GM12878 (cell line): ENCODE measurements around the gene DYRK4. TPM values are rescaled to one million over a fixed set of nuclear protein-coding genes. Genes with fewer than 3 reads are reported as not detected.

Source experiments
- polyA plus RNA-seq, 11 experiments: library from polyadenylated mRNA; depleted of rRNA in 4 of 11; unstranded in 6 of 11; stranded (reverse) in 5 of 11; fragments of >200 nt; fragmentation: Nextera tagmentation in 4 of 11; fragmentation: Illumina TruSeq in 1 of 11; extraction: Ambion mirVana in 4 of 11; extraction: Trizol in 1 of 11; gene quantifications; 1 replicate in 1 of 11; 2 replicates in 10 of 11; pipeline versions ENCODE4 v1.2.1 to v1.2.3, GENCODE V29; 2011 to 2016; ENCODE audit warnings: inconsistent platforms in 2 of 11, missing spikeins in 2 of 11, low read depth in 1 of 11
- total RNA-seq, 4 experiments: library from RNA; depleted of rRNA in 3 of 4; stranded (reverse); fragments of >200 nt in 3 of 4; fragmentation: Illumina TruSeq in 1 of 4; extraction: Trizol in 1 of 4; gene quantifications; 2 replicates each; pipeline versions ENCODE4 v1.2.1 to v1.2.3, GENCODE V29; 2013 to 2021

Gene DYRK4
- total and polyA plus RNA-seq, 10 of the 15 experiments (the other 5 are each of a cell fraction or from before 2014, with no cell fraction given): 30.8 to 66.7 (median 46.8) TPM

Other genes starting within 250 kb of the DYRK4 start
- 8.7 and 10.6 TPM in 2 replicates for gene TIGAR, start 241.0 kb upstream of the DYRK4 start, total RNA-seq (2014; rRNA removed)
- 10.4 and 10.7 TPM in 2 replicates for gene TIGAR, start 241.0 kb upstream of the DYRK4 start, total RNA-seq (2014; rRNA removed; fragmentation: Illumina TruSeq; extraction: Trizol)
- gene TIGAR, start 241.0 kb upstream of the DYRK4 start, total RNA-seq (2021): 7.6 and 11.5 TPM in 2 replicates
- gene TIGAR, start 241.0 kb upstream of the DYRK4 start, polyA plus RNA-seq (2011; rRNA removed): 10.1 and 39.4 TPM in 2 replicates
- gene TIGAR, start 241.0 kb upstream of the DYRK4 start, polyA plus RNA-seq (2014; fragmentation: Illumina TruSeq; extraction: Trizol): 18.9 and 21.8 TPM in 2 replicates
- gene TIGAR, start 241.0 kb upstream of the DYRK4 start, polyA plus RNA-seq (2014; fragmentation: Nextera tagmentation; extraction: Ambion mirVana): 10 to 100 TPM; 32.9 to 45.7 TPM
- 14.1 and 15.9 TPM in 2 replicates for gene TIGAR, start 241.0 kb upstream of the DYRK4 start, polyA plus RNA-seq (2014; rRNA removed)
- gene TIGAR, start 241.0 kb upstream of the DYRK4 start, polyA plus RNA-seq (2016; fragmentation: Nextera tagmentation; extraction: Ambion mirVana): 10 to 100 TPM; 39.0 to 40.6 TPM
- gene FGF23, start 182.5 kb upstream of the DYRK4 start, total RNA-seq (2014; rRNA removed): not detected in 2 replicates
- not detected in 2 replicates for gene FGF23, start 182.5 kb upstream of the DYRK4 start, total RNA-seq (2014; rRNA removed; fragmentation: Illumina TruSeq; extraction: Trizol)
- gene FGF23, start 182.5 kb upstream of the DYRK4 start, total RNA-seq (2021): not detected in 2 replicates
- not detected in 2 replicates for gene FGF23, start 182.5 kb upstream of the DYRK4 start, polyA plus RNA-seq (2011; rRNA removed)
- gene FGF23, start 182.5 kb upstream of the DYRK4 start, polyA plus RNA-seq (2014; fragmentation: Illumina TruSeq; extraction: Trizol): not detected in 2 replicates
- gene FGF23, start 182.5 kb upstream of the DYRK4 start, polyA plus RNA-seq (2014; fragmentation: Nextera tagmentation; extraction: Ambion mirVana): not detected
- gene FGF23, start 182.5 kb upstream of the DYRK4 start, polyA plus RNA-seq (2014; rRNA removed): not detected in 2 replicates
- gene FGF23, start 182.5 kb upstream of the DYRK4 start, polyA plus RNA-seq (2016; fragmentation: Nextera tagmentation; extraction: Ambion mirVana): not detected
- gene FGF6, start 116.4 kb upstream of the DYRK4 start, total RNA-seq (2014; rRNA removed): not detected in 2 replicates
- gene FGF6, start 116.4 kb upstream of the DYRK4 start, total RNA-seq (2014; rRNA removed; fragmentation: Illumina TruSeq; extraction: Trizol): not detected in 2 replicates
- gene FGF6, start 116.4 kb upstream of the DYRK4 start, total RNA-seq (2021): not detected in 2 replicates
- not detected in 2 replicates for gene FGF6, start 116.4 kb upstream of the DYRK4 start, polyA plus RNA-seq (2011; rRNA removed)
- gene FGF6, start 116.4 kb upstream of the DYRK4 start, polyA plus RNA-seq (2014; fragmentation: Illumina TruSeq; extraction: Trizol): not detected in 2 replicates
- not detected for gene FGF6, start 116.4 kb upstream of the DYRK4 start, polyA plus RNA-seq (2014; fragmentation: Nextera tagmentation; extraction: Ambion mirVana)
- gene FGF6, start 116.4 kb upstream of the DYRK4 start, polyA plus RNA-seq (2014; rRNA removed): not detected in 2 replicates
- gene FGF6, start 116.4 kb upstream of the DYRK4 start, polyA plus RNA-seq (2016; fragmentation: Nextera tagmentation; extraction: Ambion mirVana): not detected
- 22.3 and 32.6 TPM in 2 replicates for gene RAD51AP1, start 23.3 kb upstream of the DYRK4 start, total RNA-seq (2014; rRNA removed)
- gene RAD51AP1, start 23.3 kb upstream of the DYRK4 start, total RNA-seq (2014; rRNA removed; fragmentation: Illumina TruSeq; extraction: Trizol): 44.9 and 48.7 TPM in 2 replicates
- 29.7 and 31.9 TPM in 2 replicates for gene RAD51AP1, start 23.3 kb upstream of the DYRK4 start, total RNA-seq (2021)
- gene RAD51AP1, start 23.3 kb upstream of the DYRK4 start, polyA plus RNA-seq (2011; rRNA removed): 47.5 and 87.5 TPM in 2 replicates
- gene RAD51AP1, start 23.3 kb upstream of the DYRK4 start, polyA plus RNA-seq (2014; fragmentation: Illumina TruSeq; extraction: Trizol): 56.7 and 69.4 TPM in 2 replicates
- gene RAD51AP1, start 23.3 kb upstream of the DYRK4 start, polyA plus RNA-seq (2014; fragmentation: Nextera tagmentation; extraction: Ambion mirVana): 10 to 100 TPM; 71.4 to 86.0 TPM
- 24.8 and 29.6 TPM in 2 replicates for gene RAD51AP1, start 23.3 kb upstream of the DYRK4 start, polyA plus RNA-seq (2014; rRNA removed)
- gene RAD51AP1, start 23.3 kb upstream of the DYRK4 start, polyA plus RNA-seq (2016; fragmentation: Nextera tagmentation; extraction: Ambion mirVana): 10 to 100 TPM; 53.0 to 60.0 TPM
- gene AKAP3, start 86.8 kb downstream of the DYRK4 start, total RNA-seq (2014; rRNA removed): 0.68 and 2.5 TPM in 2 replicates
- gene AKAP3, start 86.8 kb downstream of the DYRK4 start, total RNA-seq (2014; rRNA removed; fragmentation: Illumina TruSeq; extraction: Trizol): 1.2 and 1.5 TPM in 2 replicates
- gene AKAP3, start 86.8 kb downstream of the DYRK4 start, total RNA-seq (2021): 1.5 TPM in 2 replicates
- 1.0 and 1.6 TPM in 2 replicates for gene AKAP3, start 86.8 kb downstream of the DYRK4 start, polyA plus RNA-seq (2011; rRNA removed)
- gene AKAP3, start 86.8 kb downstream of the DYRK4 start, polyA plus RNA-seq (2014; fragmentation: Illumina TruSeq; extraction: Trizol): 1.3 and 4.4 TPM in 2 replicates
- under 1 TPM; 0.40 to 0.47 TPM for gene AKAP3, start 86.8 kb downstream of the DYRK4 start, polyA plus RNA-seq (2014; fragmentation: Nextera tagmentation; extraction: Ambion mirVana)
- 0.97 and 1.7 TPM in 2 replicates for gene AKAP3, start 86.8 kb downstream of the DYRK4 start, polyA plus RNA-seq (2014; rRNA removed)
- 1 to 10 TPM; 1.9 to 2.4 TPM for gene AKAP3, start 86.8 kb downstream of the DYRK4 start, polyA plus RNA-seq (2016; fragmentation: Nextera tagmentation; extraction: Ambion mirVana)
- gene NDUFA9, start 86.9 kb downstream of the DYRK4 start, total RNA-seq (2014; rRNA removed): 81.3 and 95.2 TPM in 2 replicates
- 142 and 151 TPM in 2 replicates for gene NDUFA9, start 86.9 kb downstream of the DYRK4 start, total RNA-seq (2014; rRNA removed; fragmentation: Illumina TruSeq; extraction: Trizol)
- gene NDUFA9, start 86.9 kb downstream of the DYRK4 start, total RNA-seq (2021): 151 and 153 TPM in 2 replicates
- gene NDUFA9, start 86.9 kb downstream of the DYRK4 start, polyA plus RNA-seq (2011; rRNA removed): 135 and 164 TPM in 2 replicates
- gene NDUFA9, start 86.9 kb downstream of the DYRK4 start, polyA plus RNA-seq (2014; fragmentation: Illumina TruSeq; extraction: Trizol): 137 and 148 TPM in 2 replicates
- gene NDUFA9, start 86.9 kb downstream of the DYRK4 start, polyA plus RNA-seq (2014; fragmentation: Nextera tagmentation; extraction: Ambion mirVana): 100 to 1,000 TPM; 360 to 472 TPM
- gene NDUFA9, start 86.9 kb downstream of the DYRK4 start, polyA plus RNA-seq (2014; rRNA removed): 134 and 144 TPM in 2 replicates
- gene NDUFA9, start 86.9 kb downstream of the DYRK4 start, polyA plus RNA-seq (2016; fragmentation: Nextera tagmentation; extraction: Ambion mirVana): 100 to 1,000 TPM; 334 to 353 TPM
- gene GALNT8, start 158.2 kb downstream of the DYRK4 start, total RNA-seq (2014; rRNA removed): 0.23 and 0.44 TPM in 2 replicates
- 0.31 and 0.32 TPM in 2 replicates for gene GALNT8, start 158.2 kb downstream of the DYRK4 start, total RNA-seq (2014; rRNA removed; fragmentation: Illumina TruSeq; extraction: Trizol)
- 0.43 and 0.56 TPM in 2 replicates for gene GALNT8, start 158.2 kb downstream of the DYRK4 start, total RNA-seq (2021)
- 0.71 and 0.81 TPM in 2 replicates for gene GALNT8, start 158.2 kb downstream of the DYRK4 start, polyA plus RNA-seq (2011; rRNA removed)
- gene GALNT8, start 158.2 kb downstream of the DYRK4 start, polyA plus RNA-seq (2014; fragmentation: Illumina TruSeq; extraction: Trizol): 0.33 and 0.46 TPM in 2 replicates
- gene GALNT8, start 158.2 kb downstream of the DYRK4 start, polyA plus RNA-seq (2014; fragmentation: Nextera tagmentation; extraction: Ambion mirVana): under 1 TPM; 0.16 TPM
- 0.34 and 0.81 TPM in 2 replicates for gene GALNT8, start 158.2 kb downstream of the DYRK4 start, polyA plus RNA-seq (2014; rRNA removed)
- under 1 TPM in 1 of 2 experiments, not detected in 1; 0.14 TPM for gene GALNT8, start 158.2 kb downstream of the DYRK4 start, polyA plus RNA-seq (2016; fragmentation: Nextera tagmentation; extraction: Ambion mirVana)